Neural progenitor cell (in vitro differentiated cells): ENCODE measurements around the gene PSMC4.

Experiments used
- EZH2 ChIP-seq: fragments of 200-600 bp; sonication (generic); IDR thresholded peaks from 2 replicates; pipeline ENCODE4 v1.6.1; 2017; ENCODE audit warnings: antibody characterized with exemption, mild to moderate bottlenecking, moderate library complexity
- EZH2phosphoT487 ChIP-seq: fragments of 200-600 bp; sonication (generic); IDR thresholded peaks from 2 replicates; pipeline ENCODE4 v1.6.1; 2017; ENCODE audit warnings: antibody characterized with exemption

- TF ChIP-seq EZH2 (no peak), EZH2phosphoT487 (no peak)
These were observed 15.7 kb downstream of the PSMC4 start for GRCh38 chr19:39986643-39987042.
